Lower leg skin (tissue), 3 donors: ENCODE results near the gene TMEM120A.

Experiments
- CTCF ChIP-seq, 3 donors: fragments of 450-650 bp; IDR thresholded peaks; one replicate each; pipeline ENCODE4 v1.5.1; 2016; ENCODE audit warnings: antibody characterized with exemption in 3 of 3, mild to moderate bottlenecking in 3 of 3, moderate library complexity in 2 of 3
- POLR2A ChIP-seq, 2 donors: fragments of 450-650 bp; IDR thresholded peaks; one replicate each; pipeline ENCODE4 v1.6.1; 2016 to 2017; ENCODE audit warnings: antibody characterized with exemption in 2 of 2, mild to moderate bottlenecking in 1 of 2, moderate library complexity in 1 of 2

- TF ChIP-seq CTCF (IDR thresholded peaks at IDR 0.05) (no peak), POLR2A (IDR thresholded peaks at IDR 0.05) (no peak)
Measured at GRCh38 chr7:75996476-75996875, 2.1 kb upstream of the TMEM120A start.
